Lower lobe of right lung (tissue), 2 donors: Measurements from ENCODE around the gene PNMA8C. TPM values are rescaled to one million over a fixed set of nuclear protein-coding genes. Genes with fewer than 3 reads are reported as not detected.
"Not testable (repeated sequence)": the region's sequence is repeated elsewhere in the genome, so short reads cannot be mapped to it uniquely, and the experiment has no call there.

ENCODE experiments used
- ATAC-seq, 2 donors: fragments of 200-7000 bp; cut with Tn5 transposase; one replicate each; pipeline ENCODE4 v1.9.1; 2020 to 2022; ENCODE audit warnings: mild to moderate bottlenecking in 2 of 2, moderate library complexity in 2 of 2
- DNase-seq: peaks from one replicate; pipeline ENCODE4 v3.0.0-alpha.2; 2020
- H3K27ac ChIP-seq: fragments of 200-600 bp; one replicate; pipeline ENCODE4 v1.8.0; 2022
- H3K27me3 ChIP-seq: fragments of 200-600 bp; one replicate; pipeline ENCODE4 v1.8.0; 2022; ENCODE audit warnings: low read depth
- H3K36me3 ChIP-seq: fragments of 200-600 bp; one replicate; pipeline ENCODE4 v1.8.0; 2022; ENCODE audit warnings: mild to moderate bottlenecking
- H3K4me1 ChIP-seq: fragments of 200-600 bp; one replicate; pipeline ENCODE4 v1.8.0; 2022
- H3K4me3 ChIP-seq: fragments of 200-600 bp; one replicate; pipeline ENCODE4 v1.8.0; 2022; ENCODE audit warnings: mild to moderate bottlenecking
- H3K9me3 ChIP-seq: fragments of 200-600 bp; one replicate; pipeline ENCODE4 v1.8.0; 2022
- CTCF ChIP-seq: fragments of 200-600 bp; IDR thresholded peaks from one replicate; pipeline ENCODE4 v1.8.0; 2022; ENCODE audit warnings: antibody characterized with exemption, mild to moderate bottlenecking
- intact Hi-C: fragments of 100-400 bp; cut with DNase I; formaldehyde crosslinking; loops from one replicate; pipeline ENCODE4 v1.11.0; 2022
- total RNA-seq: library from RNA; stranded (reverse); fragmentation: NEBNext Ultra II Directional; extraction: Animal tissue kit (Norgen Biotek cat#: 25700); gene quantifications from one replicate; pipeline ENCODE4 v1.2.1, GENCODE V29; 2021
- donor health status: DM: no; HTN: yes; CAD: no; lungs with severe emphysema.

The PNMA8C gene
- total RNA-seq, 1 donor from 2014 or later = 0.18 TPM

DNA sequence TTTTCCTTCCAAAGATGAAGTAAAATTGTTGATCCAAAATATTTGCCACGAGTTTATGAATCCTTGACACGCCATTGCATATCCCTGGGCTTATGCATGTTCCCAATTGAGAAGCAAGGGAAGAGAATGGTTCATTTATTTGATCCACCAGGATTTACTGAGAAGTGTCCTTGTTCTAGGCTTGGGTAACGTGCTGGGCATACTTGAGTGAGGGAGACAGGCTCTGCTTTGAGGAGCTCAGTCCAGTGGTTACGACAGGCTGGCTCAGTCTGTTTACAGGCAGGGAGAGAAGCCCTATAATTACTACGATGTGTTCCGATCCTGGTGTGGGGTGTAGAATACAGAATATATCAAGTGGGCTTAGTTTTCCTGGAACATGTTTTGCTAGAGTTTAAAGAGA is 6.3 kb upstream of the PNMA8C start:
- H3K27ac ChIP-seq = no peak overlapping the region
- H3K27me3 ChIP-seq = peaks cover 31% of the 10 kb centered on the region
- H3K4me1 ChIP-seq = no peaks in the 10 kb centered on the region
- no peak overlapping the region for H3K4me3 ChIP-seq
- no peaks in the 10 kb centered on the region for H3K36me3 ChIP-seq
- DNase-seq (no peak), ATAC-seq (no peak)
- H3K9me3 ChIP-seq = no peaks in the 10 kb centered on the region
- no peak for TF ChIP-seq CTCF
- intact Hi-C loops = no loop called here

DNA sequence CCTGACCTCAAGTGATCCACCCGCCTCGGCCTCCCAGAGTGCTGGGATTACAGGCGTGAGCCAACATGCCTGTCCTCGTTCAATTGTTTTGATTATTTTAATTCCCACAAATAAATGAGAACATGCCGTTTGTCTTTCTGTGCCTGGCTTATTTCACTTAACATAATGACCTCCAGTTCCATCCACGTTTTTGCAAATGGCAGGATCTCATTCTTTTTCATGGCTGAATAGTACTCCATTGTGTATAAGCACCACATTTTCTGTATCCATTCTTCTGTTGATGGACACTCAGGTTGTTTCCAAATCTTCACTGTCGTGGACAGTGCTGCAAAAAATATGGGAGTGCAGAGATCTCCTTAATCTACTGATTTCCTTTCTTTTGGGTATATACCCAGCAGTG is 4.7 kb upstream of the PNMA8C start:
- H3K4me3 ChIP-seq, DNase-seq, intact Hi-C loops, ATAC-seq, H3K9me3 ChIP-seq, H3K4me1 ChIP-seq, H3K36me3 ChIP-seq, H3K27ac ChIP-seq: not testable (repeated sequence)
- peaks cover 41% of the 10 kb centered on the region for H3K27me3 ChIP-seq

GRCh38 chr19:46431824-46432223 is 3.1 kb upstream of the PNMA8C start:
- H3K4me3 ChIP-seq = no peak overlapping the region
- H3K36me3 ChIP-seq = no peaks in the 10 kb centered on the region
- H3K4me1 ChIP-seq = peaks cover 3% of the 10 kb centered on the region
- intact Hi-C loops = no loop called here
- TF ChIP-seq CTCF = no peak
- no peaks in the 10 kb centered on the region for H3K9me3 ChIP-seq
- H3K27me3 ChIP-seq = peaks cover 57% of the 10 kb centered on the region
- ATAC-seq = no peak
- DNase-seq = peak; percentile 24
- H3K27ac ChIP-seq = no peak overlapping the region

DNA sequence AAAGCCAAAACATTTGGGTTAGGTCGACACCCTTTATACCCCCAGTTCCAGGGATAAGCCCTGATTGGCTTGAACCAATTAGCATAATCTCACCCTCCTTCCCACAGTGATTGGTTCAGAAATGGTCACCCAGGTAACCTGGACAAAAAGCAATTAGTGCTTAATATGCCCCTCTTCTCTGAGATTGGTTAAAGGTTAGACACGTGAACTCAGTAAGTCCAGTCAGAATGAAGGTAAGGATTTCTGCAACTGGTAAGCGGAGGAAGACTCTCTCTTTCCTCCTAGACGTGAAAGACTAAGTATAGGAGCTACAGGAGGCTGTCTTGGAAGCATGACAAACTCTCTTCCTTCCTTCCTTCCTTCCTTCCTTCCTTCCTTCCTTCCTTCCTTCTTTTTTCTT is 1.3 kb upstream of the PNMA8C start:
- Histone ChIP-seq H3K4me3 (no peak overlapping the region), H3K9me3 (no peaks in the 10 kb centered on the region), H3K27ac (no peak overlapping the region), H3K27me3 (peaks cover 63% of the 10 kb centered on the region), H3K4me1 (peaks cover 9% of the 10 kb centered on the region), H3K36me3 (no peaks in the 10 kb centered on the region)
- intact Hi-C loops = no loop called here
- ATAC-seq (no peak), DNase-seq (no peak)
- TF ChIP-seq CTCF = no peak

DNA sequence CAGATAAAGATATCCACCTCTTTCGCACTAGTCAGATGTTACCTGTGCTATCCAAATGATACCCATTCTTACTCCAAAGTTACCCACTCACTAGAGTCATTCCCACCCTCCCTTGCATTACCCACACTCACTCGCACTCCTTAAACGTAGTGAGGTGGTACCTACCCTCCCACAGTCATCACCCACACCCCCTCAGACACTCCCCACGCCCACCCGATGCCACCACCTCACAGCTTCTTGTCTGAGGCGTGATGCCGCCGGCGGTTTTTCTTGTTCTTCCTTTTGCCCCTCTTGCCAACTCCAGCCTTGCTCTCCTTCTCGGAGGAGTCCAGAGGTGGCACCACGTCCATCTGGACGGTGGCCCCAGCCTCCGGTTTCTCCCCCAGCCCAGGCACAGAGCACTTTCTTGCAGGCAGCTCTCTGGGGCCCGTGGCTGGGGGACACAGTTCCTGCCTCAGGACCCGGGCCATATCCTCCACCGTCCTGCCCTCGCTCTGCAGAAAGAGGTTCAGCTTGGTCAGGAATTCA is 1.2 kb downstream of the PNMA8C start:
- peaks cover 9% of the 10 kb centered on the region for H3K4me1 ChIP-seq
- no peak overlapping the region for H3K4me3 ChIP-seq
- H3K27me3 ChIP-seq = peaks cover 47% of the 10 kb centered on the region
- intact Hi-C loops = no loop called here
- TF ChIP-seq CTCF = no peak
- ATAC-seq (no peak), DNase-seq (peak; percentile 27)
- H3K36me3 ChIP-seq = no peaks in the 10 kb centered on the region
- no peak overlapping the region for H3K27ac ChIP-seq
- H3K9me3 ChIP-seq = no peaks in the 10 kb centered on the region

DNA sequence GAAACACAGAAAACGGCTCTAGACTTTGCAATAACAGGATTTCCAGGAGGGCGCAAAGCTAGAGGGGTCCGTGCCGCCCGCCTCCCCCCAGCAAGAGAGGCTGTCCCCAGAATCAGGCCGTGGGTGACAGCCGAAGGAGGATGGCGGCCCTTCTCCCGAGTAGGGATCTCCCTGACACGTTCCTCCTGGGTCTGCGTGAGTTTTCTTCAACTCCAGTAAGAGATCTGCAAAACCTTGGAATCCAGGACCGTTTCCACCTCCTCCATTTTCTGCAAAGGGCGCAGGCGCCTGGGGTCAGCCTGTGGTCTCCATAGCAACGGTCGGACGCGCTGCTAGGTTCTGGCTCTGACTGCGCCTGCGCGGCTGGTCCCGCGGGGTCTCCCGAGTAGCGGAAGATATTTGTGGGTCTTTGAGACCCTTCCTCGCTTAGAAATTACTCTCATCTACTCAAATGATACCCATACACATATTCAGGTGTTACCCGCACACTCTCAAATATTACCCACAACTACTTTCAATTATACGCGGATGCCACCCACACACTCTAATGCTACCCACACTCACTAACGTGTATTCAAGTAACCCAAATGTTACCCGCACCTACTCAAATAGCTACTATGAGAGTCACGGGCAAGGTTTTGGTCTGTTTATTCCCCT is 2.1 kb downstream of the PNMA8C start:
- DNase-seq (peak; percentile 76), ATAC-seq (peak; percentile 69 to 85)
- H3K27me3 ChIP-seq = peaks cover 43% of the 10 kb centered on the region
- no peak overlapping the region for H3K27ac ChIP-seq
- peak overlapping the region; percentile 60 for H3K4me3 ChIP-seq
- no peak for TF ChIP-seq CTCF
- H3K9me3 ChIP-seq = no peaks in the 10 kb centered on the region
- H3K36me3 ChIP-seq = no peaks in the 10 kb centered on the region
- peaks cover 9% of the 10 kb centered on the region for H3K4me1 ChIP-seq
- intact Hi-C loops = no loop called here
